ENCODE results near the gene NEDD4L. TPM values are rescaled to one million over a fixed set of nuclear protein-coding genes. Genes with fewer than 3 reads are reported as not detected.
A peak's percentile ranks its signal among the peaks of the same experiment; 100 is the strongest.

The NEDD4L gene
- total and polyA plus RNA-seq, 2 experiments from 2014 or later, result 36.2 to 72.3 TPM

- TF ChIP-seq CTCF (conservative IDR thresholded peaks at IDR 0.05; ENCODE audit: low read depth in 2 of 2) (no peak), EZH2phosphoT487 (IDR thresholded peaks at IDR 0.05; ENCODE audit: unreplicated experiment) (no peak), ZNF114 (CRISPR knock-in tag; IDR thresholded peaks at IDR 0.05) (no peak), NANOG (IDR thresholded peaks at IDR 0.05; ENCODE audit: borderline replicate concordance) (no peak), ZNF331 (CRISPR knock-in tag; IDR thresholded peaks at IDR 0.05; ENCODE audit: low read depth) (no peak), REST (IDR thresholded peaks at IDR 0.05; ENCODE audit: unreplicated experiment) (no peak), POLR2AphosphoS5 (IDR thresholded peaks at IDR 0.05; ENCODE audit: low read depth) (no peak), CREB1 (CRISPR knock-in tag; IDR thresholded peaks at IDR 0.05; ENCODE audit: low read depth) (no peak)
These were observed 20.9 kb upstream of the NEDD4L start (continued) for GRCh38 chr18:58023108-58023507.

- Histone ChIP-seq H3K36me3 (ENCODE audit: insufficient read depth) (no peaks in the 10 kb centered on the region), H4K20me1 (replicated peaks; ENCODE audit: insufficient read depth) (no peaks in the 10 kb centered on the region), H3K4me3 (no peak overlapping the region), H3F3A (replicated peaks; ENCODE audit: low read depth) (no peaks in the 10 kb centered on the region), H3K79me2 (replicated peaks; ENCODE audit: insufficient read depth) (no peaks in the 10 kb centered on the region), H3K27me3 (ENCODE audit: insufficient read depth) (no peaks in the 10 kb centered on the region), H2AFZ (no peak overlapping the region), H3K4me1 (ENCODE audit: insufficient read depth) (peaks cover 15% of the 10 kb centered on the region), H3K27ac (ENCODE audit: low read depth) (no peak overlapping the region), H3K9me2 (ENCODE audit: insufficient read depth) (peaks cover 4% of the 10 kb centered on the region; the same call in 1 of the 2 replicates), H3K4me2 (no peak overlapping the region)
- ATAC-seq (peak; percentile 63), DNase-seq (ENCODE audit: low spot score) (no peak)
- Mint-ChIP-seq H3K36me3 (ENCODE audit: low read depth) (no peaks in the 10 kb centered on the region), H3K9me3 (no peaks in the 10 kb centered on the region), H3K27ac (no peak overlapping the region), H3K27me3 (ENCODE audit: insufficient read depth, low read depth, poor library complexity) (peaks cover 2% of the 10 kb centered on the region), H3K4me1 (peaks cover 5% of the 10 kb centered on the region; the same call in 2 of the 3 replicates), H3K4me3 (no peak overlapping the region)
- TF ChIP-seq CREB1 (CRISPR knock-in tag; IDR thresholded peaks at IDR 0.05; ENCODE audit: low read depth) (no peak), POLR2AphosphoS5 (IDR thresholded peaks at IDR 0.05; ENCODE audit: low read depth) (no peak), STAT1 (IDR thresholded peaks at IDR 0.05; ENCODE audit: unreplicated experiment) (no peak), EZH2phosphoT487 (IDR thresholded peaks at IDR 0.05; ENCODE audit: unreplicated experiment) (no peak), CTCF (conservative IDR thresholded peaks at IDR 0.05; ENCODE audit: low read depth in 2 of 2) (no peak), ETS1 (IDR thresholded peaks at IDR 0.05) (no peak)
These were observed 19.9 kb upstream of the NEDD4L start for GRCh38 chr18:58024139-58024538.
